K562 (cell line): ENCODE results near the gene C20orf96.

Source experiments
- FOXM1 ChIP-seq, 2 experiments: fragments of 450-650 bp in 1 of 2; sonication (generic) in 1 of 2; formaldehyde crosslinking in 1 of 2; IDR thresholded peaks; 2 replicates each; pipeline versions ENCODE4 v1.6.1 to v1.9.0; 2017 to 2022; ENCODE audit warnings: low read depth in 2 of 2, mild to moderate bottlenecking in 2 of 2, missing genetic modification reagents in 1 of 2, moderate library complexity in 1 of 2
- JUNB ChIP-seq: fragments of 450-650 bp; formaldehyde crosslinking; conservative IDR thresholded peaks from 2 replicates; pipeline ENCODE4 v1.4.0; 2020; ENCODE audit warnings: mild to moderate bottlenecking
- NFATC3 ChIP-seq: fragments of 450-650 bp; IDR thresholded peaks from 2 replicates; pipeline ENCODE4 v1.6.1; 2017; ENCODE audit warnings: mild to moderate bottlenecking
- PATZ1 ChIP-seq: fragments of 250-450 bp; sonication (Bioruptor Pico); IDR thresholded peaks from 2 replicates; pipeline ENCODE4 v1.5.0; 2020; ENCODE audit warnings: mild to moderate bottlenecking, borderline replicate concordance
- POLR2A ChIP-seq: fragments of 450-650 bp; conservative IDR thresholded peaks from 2 replicates; pipeline ENCODE4 v1.6.1; 2016
- RFX1 ChIP-seq: fragments of 450-650 bp; IDR thresholded peaks from 2 replicates; pipeline ENCODE4 v1.6.1; 2016; ENCODE audit warnings: mild to moderate bottlenecking, moderate library complexity
- ZNF175 ChIP-seq: fragments of 200-800 bp; sonication (Bioruptor generic); IDR thresholded peaks from 2 replicates; pipeline ENCODE4 v1.6.1; 2016; ENCODE audit warnings: low read depth, mild to moderate bottlenecking, missing genetic modification characterization, missing compliant biosample characterization
- ZNF3 ChIP-seq: fragments of 250-450 bp; sonication (Bioruptor Pico); IDR thresholded peaks from 2 replicates; pipeline ENCODE4 v1.5.0; 2021; ENCODE audit warnings: mild to moderate bottlenecking, moderate library complexity
- TF ChIP-seq, protein P1 (sequence below): IDR thresholded peaks from 3 replicates; pipeline ENCODE4 v1.6.1; 2011; ENCODE audit warnings: borderline replicate concordance, mild to moderate bottlenecking, moderate library complexity; ENCODE audit not compliant: insufficient read length; ENCODE audit errors: extremely low read depth
- TF ChIP-seq, protein P2 (sequence below): sonication (generic); formaldehyde crosslinking; IDR thresholded peaks from 2 replicates; pipeline ENCODE4 v1.8.1; 2023; ENCODE audit warnings: mild to moderate bottlenecking, missing genetic modification reagents
- TF ChIP-seq, protein P3 (sequence below), 3 experiments: IDR thresholded peaks in 2 of 3; conservative IDR thresholded peaks in 1 of 3; 2 replicates each; pipeline ENCODE4 v1.5.1; 2011 to 2012; ENCODE audit warnings: low read length in 3 of 3, mild to moderate bottlenecking in 3 of 3, control low read depth in 2 of 3, improper control_type of control experiment in 1 of 3, inconsistent platforms in 1 of 3, low read depth in 1 of 3, mixed read lengths in 1 of 3, moderate library complexity in 1 of 3; ENCODE audit not compliant: insufficient read depth in 2 of 3
- TF ChIP-seq, protein P4 (sequence below), 2 experiments: fragments of 450-650 bp; IDR thresholded peaks; 2 replicates each; pipeline ENCODE4 v1.6.1; 2018; ENCODE audit warnings: mild to moderate bottlenecking in 2 of 2, low read depth in 1 of 2; ENCODE audit not compliant: partially characterized antibody in 2 of 2

DNA sequence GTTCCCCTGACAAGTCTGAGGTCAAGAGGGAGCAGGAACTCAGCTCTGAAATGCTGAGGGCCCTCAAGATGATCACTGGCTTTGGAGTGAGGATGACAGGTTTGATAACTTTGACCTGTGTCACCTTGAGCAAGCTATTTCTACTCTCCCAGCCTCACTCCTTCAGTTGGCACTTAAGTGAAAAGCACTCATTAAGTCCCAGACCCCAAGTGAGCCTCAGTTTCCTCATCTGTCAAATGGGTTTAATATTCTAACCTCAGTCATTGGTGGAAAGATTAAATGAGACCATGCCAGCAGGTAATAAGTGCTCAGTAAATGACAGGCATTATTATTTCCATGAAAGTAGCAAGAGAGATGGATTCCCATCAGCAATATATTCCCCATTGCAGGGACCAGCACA, 19.0 kb downstream of the C20orf96 start:
- TF ChIP-seq, protein P1, sequence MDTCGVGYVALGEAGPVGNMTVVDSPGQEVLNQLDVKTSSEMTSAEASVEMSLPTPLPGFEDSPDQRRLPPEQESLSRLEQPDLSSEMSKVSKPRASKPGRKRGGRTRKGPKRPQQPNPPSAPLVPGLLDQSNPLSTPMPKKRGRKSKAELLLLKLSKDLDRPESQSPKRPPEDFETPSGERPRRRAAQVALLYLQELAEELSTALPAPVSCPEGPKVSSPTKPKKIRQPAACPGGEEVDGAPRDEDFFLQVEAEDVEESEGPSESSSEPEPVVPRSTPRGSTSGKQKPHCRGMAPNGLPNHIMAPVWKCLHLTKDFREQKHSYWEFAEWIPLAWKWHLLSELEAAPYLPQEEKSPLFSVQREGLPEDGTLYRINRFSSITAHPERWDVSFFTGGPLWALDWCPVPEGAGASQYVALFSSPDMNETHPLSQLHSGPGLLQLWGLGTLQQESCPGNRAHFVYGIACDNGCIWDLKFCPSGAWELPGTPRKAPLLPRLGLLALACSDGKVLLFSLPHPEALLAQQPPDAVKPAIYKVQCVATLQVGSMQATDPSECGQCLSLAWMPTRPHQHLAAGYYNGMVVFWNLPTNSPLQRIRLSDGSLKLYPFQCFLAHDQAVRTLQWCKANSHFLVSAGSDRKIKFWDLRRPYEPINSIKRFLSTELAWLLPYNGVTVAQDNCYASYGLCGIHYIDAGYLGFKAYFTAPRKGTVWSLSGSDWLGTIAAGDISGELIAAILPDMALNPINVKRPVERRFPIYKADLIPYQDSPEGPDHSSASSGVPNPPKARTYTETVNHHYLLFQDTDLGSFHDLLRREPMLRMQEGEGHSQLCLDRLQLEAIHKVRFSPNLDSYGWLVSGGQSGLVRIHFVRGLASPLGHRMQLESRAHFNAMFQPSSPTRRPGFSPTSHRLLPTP, result no peak
- TF ChIP-seq ZNF3, result no peak
- TF ChIP-seq, protein P2, sequence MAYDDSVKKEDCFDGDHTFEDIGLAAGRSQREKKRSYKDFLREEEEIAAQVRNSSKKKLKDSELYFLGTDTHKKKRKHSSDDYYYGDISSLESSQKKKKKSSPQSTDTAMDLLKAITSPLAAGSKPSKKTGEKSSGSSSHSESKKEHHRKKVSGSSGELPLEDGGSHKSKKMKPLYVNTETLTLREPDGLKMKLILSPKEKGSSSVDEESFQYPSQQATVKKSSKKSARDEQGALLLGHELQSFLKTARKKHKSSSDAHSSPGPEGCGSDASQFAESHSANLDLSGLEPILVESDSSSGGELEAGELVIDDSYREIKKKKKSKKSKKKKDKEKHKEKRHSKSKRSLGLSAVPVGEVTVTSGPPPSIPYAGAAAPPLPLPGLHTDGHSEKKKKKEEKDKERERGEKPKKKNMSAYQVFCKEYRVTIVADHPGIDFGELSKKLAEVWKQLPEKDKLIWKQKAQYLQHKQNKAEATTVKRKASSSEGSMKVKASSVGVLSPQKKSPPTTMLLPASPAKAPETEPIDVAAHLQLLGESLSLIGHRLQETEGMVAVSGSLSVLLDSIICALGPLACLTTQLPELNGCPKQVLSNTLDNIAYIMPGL (CRISPR knock-in tag), result no peak
- TF ChIP-seq, protein P3, sequence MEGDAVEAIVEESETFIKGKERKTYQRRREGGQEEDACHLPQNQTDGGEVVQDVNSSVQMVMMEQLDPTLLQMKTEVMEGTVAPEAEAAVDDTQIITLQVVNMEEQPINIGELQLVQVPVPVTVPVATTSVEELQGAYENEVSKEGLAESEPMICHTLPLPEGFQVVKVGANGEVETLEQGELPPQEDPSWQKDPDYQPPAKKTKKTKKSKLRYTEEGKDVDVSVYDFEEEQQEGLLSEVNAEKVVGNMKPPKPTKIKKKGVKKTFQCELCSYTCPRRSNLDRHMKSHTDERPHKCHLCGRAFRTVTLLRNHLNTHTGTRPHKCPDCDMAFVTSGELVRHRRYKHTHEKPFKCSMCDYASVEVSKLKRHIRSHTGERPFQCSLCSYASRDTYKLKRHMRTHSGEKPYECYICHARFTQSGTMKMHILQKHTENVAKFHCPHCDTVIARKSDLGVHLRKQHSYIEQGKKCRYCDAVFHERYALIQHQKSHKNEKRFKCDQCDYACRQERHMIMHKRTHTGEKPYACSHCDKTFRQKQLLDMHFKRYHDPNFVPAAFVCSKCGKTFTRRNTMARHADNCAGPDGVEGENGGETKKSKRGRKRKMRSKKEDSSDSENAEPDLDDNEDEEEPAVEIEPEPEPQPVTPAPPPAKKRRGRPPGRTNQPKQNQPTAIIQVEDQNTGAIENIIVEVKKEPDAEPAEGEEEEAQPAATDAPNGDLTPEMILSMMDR (IDR thresholded peaks at IDR 0.05 in 2 of 3, conservative IDR thresholded peaks at IDR 0.05 in 1 of 3; ENCODE audit: insufficient read depth in 2 of 3, low read depth in 1 of 3, low read length in 3 of 3), result no peak
- no peak for TF ChIP-seq JUNB (CRISPR knock-in tag)
- TF ChIP-seq ZNF175 (CRISPR knock-in tag), result no peak
- no peak for TF ChIP-seq FOXM1 (IDR thresholded peaks at IDR 0.05; ENCODE audit: low read depth)
- TF ChIP-seq FOXM1 (CRISPR knock-in tag; IDR thresholded peaks at IDR 0.05; ENCODE audit: low read depth), result no peak
- TF ChIP-seq NFATC3, result no peak
- TF ChIP-seq, protein P4, sequence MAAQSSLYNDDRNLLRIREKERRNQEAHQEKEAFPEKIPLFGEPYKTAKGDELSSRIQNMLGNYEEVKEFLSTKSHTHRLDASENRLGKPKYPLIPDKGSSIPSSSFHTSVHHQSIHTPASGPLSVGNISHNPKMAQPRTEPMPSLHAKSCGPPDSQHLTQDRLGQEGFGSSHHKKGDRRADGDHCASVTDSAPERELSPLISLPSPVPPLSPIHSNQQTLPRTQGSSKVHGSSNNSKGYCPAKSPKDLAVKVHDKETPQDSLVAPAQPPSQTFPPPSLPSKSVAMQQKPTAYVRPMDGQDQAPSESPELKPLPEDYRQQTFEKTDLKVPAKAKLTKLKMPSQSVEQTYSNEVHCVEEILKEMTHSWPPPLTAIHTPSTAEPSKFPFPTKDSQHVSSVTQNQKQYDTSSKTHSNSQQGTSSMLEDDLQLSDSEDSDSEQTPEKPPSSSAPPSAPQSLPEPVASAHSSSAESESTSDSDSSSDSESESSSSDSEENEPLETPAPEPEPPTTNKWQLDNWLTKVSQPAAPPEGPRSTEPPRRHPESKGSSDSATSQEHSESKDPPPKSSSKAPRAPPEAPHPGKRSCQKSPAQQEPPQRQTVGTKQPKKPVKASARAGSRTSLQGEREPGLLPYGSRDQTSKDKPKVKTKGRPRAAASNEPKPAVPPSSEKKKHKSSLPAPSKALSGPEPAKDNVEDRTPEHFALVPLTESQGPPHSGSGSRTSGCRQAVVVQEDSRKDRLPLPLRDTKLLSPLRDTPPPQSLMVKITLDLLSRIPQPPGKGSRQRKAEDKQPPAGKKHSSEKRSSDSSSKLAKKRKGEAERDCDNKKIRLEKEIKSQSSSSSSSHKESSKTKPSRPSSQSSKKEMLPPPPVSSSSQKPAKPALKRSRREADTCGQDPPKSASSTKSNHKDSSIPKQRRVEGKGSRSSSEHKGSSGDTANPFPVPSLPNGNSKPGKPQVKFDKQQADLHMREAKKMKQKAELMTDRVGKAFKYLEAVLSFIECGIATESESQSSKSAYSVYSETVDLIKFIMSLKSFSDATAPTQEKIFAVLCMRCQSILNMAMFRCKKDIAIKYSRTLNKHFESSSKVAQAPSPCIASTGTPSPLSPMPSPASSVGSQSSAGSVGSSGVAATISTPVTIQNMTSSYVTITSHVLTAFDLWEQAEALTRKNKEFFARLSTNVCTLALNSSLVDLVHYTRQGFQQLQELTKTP (IDR thresholded peaks at IDR 0.05; ENCODE audit: low read depth in 1 of 2, partially characterized antibody in 2 of 2), result no peak
- TF ChIP-seq RFX1, result no peak
- no peak for TF ChIP-seq POLR2A
- no peak for TF ChIP-seq PATZ1
